HG03060 (cell line): ENCODE data around the gene GALNT1.
"Not testable (repeated sequence)": the region's sequence is repeated elsewhere in the genome, so short reads cannot be mapped to it uniquely, and the experiment has no call there.

Source experiments
- ATAC-seq: cut with Tn5 transposase; IDR thresholded peaks from one replicate; pipeline ENCODE4 v1.9.1; 2021; ENCODE audit warnings: low read depth, moderate number of reproducible peaks; ENCODE audit not compliant: unreplicated experiment

The GALNT1 gene

GRCh38 chr18:35581546-35581897 is at the start of gene GALNT1:
TSS of gene GALNT1 (plus strand) at chr18:35581740. CDS start at chr18:35654663, 72,923 bp downstream.
- ATAC-seq = no peak

- no peak for ATAC-seq
Measured at GRCh38 chr18:35533916-35534405, 47.6 kb upstream of the GALNT1 start.

- no peak for ATAC-seq
Measured at GRCh38 chr18:35535297-35535696, 46.2 kb upstream of the GALNT1 start.

GRCh38 chr18:35542356-35542755 is 39.2 kb upstream of the GALNT1 start:
- ATAC-seq = no peak

- ATAC-seq = no peak
Measured at GRCh38 chr18:35547008-35547605, 34.4 kb upstream of the GALNT1 start.

- no peak for ATAC-seq
Measured at GRCh38 chr18:35549564-35549963, 32.0 kb upstream of the GALNT1 start.

GRCh38 chr18:35553300-35553699 is 28.2 kb upstream of the GALNT1 start:
- ATAC-seq = no peak

- ATAC-seq = not testable (repeated sequence)
Measured at GRCh38 chr18:35555538-35555937, 26.0 kb upstream of the GALNT1 start.

GRCh38 chr18:35559867-35560266 is 21.7 kb upstream of the GALNT1 start:
- ATAC-seq = no peak

GRCh38 chr18:35564795-35565453 is 16.6 kb upstream of the GALNT1 start:
- ATAC-seq = peak; percentile 84

GRCh38 chr18:35566019-35566418 is 15.5 kb upstream of the GALNT1 start:
- ATAC-seq = no peak

- ATAC-seq = no peak
Measured at GRCh38 chr18:35570182-35570581, 11.4 kb upstream of the GALNT1 start.

GRCh38 chr18:35571138-35571537 is 10.4 kb upstream of the GALNT1 start:
- ATAC-seq = no peak

GRCh38 chr18:35572644-35573043 is 8.9 kb upstream of the GALNT1 start:
- no peak for ATAC-seq

- no peak for ATAC-seq
Measured at GRCh38 chr18:35573531-35573930, 8.0 kb upstream of the GALNT1 start.

- ATAC-seq = not testable (repeated sequence)
Measured at GRCh38 chr18:35576240-35576845, 5.2 kb upstream of the GALNT1 start.

- peak; percentile 62 for ATAC-seq
Measured at GRCh38 chr18:35577045-35577848, 4.3 kb upstream of the GALNT1 start.

GRCh38 chr18:35578481-35578880 is 3.1 kb upstream of the GALNT1 start:
- ATAC-seq = no peak

- no peak for ATAC-seq
Measured at GRCh38 chr18:35578936-35579335, 2.6 kb upstream of the GALNT1 start.

- no peak for ATAC-seq
Measured at GRCh38 chr18:35580701-35581539, 620 bp upstream of the GALNT1 start.
